GM18505 (cell line): ENCODE data around the gene PRR33.
"Not testable (repeated sequence)": the region's sequence is repeated elsewhere in the genome, so short reads cannot be mapped to it uniquely, and the experiment has no call there.

ENCODE experiments used
- ATAC-seq: cut with Tn5 transposase; IDR thresholded peaks from one replicate; pipeline ENCODE4 v1.9.1; 2021; ENCODE audit not compliant: unreplicated experiment
- POLR2A ChIP-seq: IDR thresholded peaks from 4 replicates; pipeline ENCODE4 v1.6.1; 2011; ENCODE audit warnings: borderline replicate concordance; ENCODE audit not compliant: insufficient read depth, insufficient read length; ENCODE audit errors: extremely low read depth

Gene PRR33

DNA sequence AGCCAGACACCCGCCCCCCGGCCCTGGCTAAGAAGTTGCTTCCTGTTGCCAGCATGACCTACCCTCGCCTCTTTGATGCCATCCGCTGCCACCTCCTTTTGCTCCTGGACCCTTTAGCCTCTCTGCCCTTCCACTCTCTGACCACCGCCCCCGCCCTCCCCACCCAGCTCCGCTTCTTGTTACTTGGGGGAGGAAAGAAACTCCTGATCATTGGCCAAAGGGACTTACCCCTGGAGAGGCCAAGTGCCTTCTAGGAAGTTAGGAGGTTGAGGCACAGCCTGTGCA, at the start of gene PRR33:
PRR33 (minus strand) TSS at position 65 of the 285 bp plus-strand sequence. CDS start 1,311 bp downstream, outside the sequence.
- TF ChIP-seq POLR2A = no peak
- ATAC-seq = no peak

GRCh38 chr11:1939788-1940187, 48.1 kb upstream of the PRR33 start:
- not testable (repeated sequence) for ATAC-seq

DNA sequence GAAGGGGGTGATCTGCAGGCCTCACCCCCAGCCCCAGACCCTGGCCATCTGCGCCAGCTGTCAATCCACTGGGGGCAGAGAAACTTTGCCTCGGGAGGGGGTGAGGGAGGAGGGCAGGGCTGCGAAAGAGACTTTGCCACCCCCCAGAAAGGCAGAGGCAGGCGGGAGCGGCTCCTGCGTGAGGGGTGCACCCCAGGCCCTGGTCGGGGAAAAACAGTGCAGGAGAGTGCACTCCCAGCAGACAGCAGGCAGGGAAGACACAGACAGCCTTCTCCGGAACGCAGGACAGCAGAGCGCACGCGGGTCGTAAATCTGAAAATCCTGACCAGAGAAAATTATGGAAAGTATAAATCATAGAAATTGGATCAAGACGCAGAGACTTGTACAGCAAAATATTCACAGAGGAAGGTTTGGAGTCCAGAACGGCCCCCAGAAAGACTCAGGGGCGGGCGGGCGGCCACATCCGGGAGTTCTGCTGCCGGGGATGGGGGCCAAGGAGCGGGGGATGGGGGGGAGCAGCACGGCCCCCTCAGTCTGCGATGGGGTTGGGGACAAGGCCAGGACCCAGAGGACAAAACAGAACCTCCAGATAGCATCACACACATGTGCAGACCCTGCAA, 47.4 kb upstream of the PRR33 start:
- ATAC-seq = no peak
- no peak for TF ChIP-seq POLR2A

GRCh38 chr11:1938343-1939005, 46.8 kb upstream of the PRR33 start:
- TF ChIP-seq POLR2A = no peak
- ATAC-seq = no peak

- ATAC-seq = no peak
- TF ChIP-seq POLR2A = no peak
Measured at GRCh38 chr11:1937616-1938342, 46.1 kb upstream of the PRR33 start.

GRCh38 chr11:1936781-1937615, 45.3 kb upstream of the PRR33 start:
- no peak for ATAC-seq
- TF ChIP-seq POLR2A = no peak

DNA sequence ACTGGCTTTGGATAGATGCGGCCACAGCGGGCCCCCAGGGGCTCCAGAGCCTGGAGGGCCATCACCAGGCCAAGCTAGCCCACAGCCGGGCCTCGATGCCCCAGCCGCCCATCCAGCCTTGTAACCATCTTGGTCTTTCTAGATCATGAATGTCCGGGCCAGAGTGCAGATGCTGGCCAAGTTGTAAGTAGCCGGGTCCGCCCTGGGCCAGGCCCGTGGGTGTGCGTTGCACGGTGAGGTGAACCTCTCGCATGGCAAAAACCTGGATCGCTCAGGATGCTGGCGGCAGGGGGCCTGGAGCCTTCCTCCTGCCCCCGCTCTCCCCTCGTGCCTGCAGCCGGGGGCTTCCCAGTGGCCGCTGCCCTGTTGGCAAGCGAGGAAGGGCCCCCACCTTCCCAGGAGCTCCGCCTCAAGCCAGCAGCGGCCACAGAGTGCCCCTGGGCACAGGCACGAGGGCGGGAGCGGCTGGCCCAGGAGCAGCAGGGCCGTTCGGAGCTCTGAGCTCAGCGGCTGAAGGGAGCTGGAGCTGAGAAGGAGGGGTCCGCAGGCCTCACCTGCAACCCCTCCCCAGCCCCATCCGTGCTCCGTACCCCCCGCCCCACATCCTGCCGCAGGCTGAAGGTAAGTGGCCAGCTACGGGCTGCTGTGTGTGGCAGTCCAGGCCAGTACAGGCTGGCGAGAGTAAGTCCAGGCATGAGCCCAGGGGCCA, 44.5 kb upstream of the PRR33 start:
- ATAC-seq = no peak

GRCh38 chr11:1935156-1936071, 43.7 kb upstream of the PRR33 start:
- TF ChIP-seq POLR2A = no peak
- no peak for ATAC-seq

More for the DNA sequence above, 44.5 kb upstream of the PRR33 start:
- TF ChIP-seq POLR2A = no peak

GRCh38 chr11:1934335-1935155, 42.9 kb upstream of the PRR33 start:
- no peak for ATAC-seq
- no peak for TF ChIP-seq POLR2A

GRCh38 chr11:1933416-1934334, 42.0 kb upstream of the PRR33 start:
- ATAC-seq = no peak
- no peak for TF ChIP-seq POLR2A

DNA sequence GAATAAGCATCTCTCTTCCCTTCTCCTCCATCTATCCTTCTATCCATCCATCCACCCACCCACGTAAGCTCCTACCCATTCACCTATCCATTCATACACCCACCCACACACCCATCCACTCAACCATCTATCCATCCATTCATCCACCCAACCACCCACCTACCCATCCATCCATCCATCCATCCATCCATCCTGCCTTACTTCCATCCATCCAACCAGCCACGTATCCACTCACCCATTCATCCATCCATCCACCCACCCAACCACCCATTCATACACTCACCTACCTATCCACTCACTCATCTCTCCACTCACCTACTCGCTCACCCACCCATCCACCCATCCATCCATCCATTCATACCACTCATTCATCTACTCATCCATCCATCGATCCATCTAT, 41.0 kb upstream of the PRR33 start:
- ATAC-seq = no peak
- no peak for TF ChIP-seq POLR2A

DNA sequence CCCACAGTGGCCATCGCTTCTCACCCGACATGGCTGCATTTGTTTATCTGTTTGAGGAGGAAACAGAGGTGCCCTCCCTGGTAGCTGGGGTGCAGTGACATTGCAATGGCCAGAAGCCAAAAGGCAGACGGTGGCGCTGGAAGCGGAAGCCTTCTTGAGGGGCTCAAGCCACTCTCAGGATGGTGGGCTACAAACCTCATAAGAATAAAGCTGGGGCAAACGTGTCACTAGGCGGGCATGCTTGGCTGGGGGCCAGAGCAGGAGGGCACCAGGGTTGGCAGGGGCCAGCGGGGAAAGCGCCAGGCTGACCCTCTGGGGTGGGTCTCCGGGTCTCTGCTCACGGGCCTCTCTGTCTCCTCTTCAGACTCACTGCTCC, 40.4 kb upstream of the PRR33 start:
- no peak for TF ChIP-seq POLR2A

More for the DNA sequence above, 40.4 kb upstream of the PRR33 start:
- no peak for ATAC-seq
